Large intestine (tissue), 12 donors: ENCODE results near the gene NGEF. TPM values are rescaled to one million over a fixed set of nuclear protein-coding genes. Genes with fewer than 3 reads are reported as not detected.
A peak's percentile ranks its signal among the peaks of the same experiment; 100 is the strongest.

Experiments
- DNase-seq, 2 donors: peaks; one replicate each; pipeline versions ENCODE4 v3.0.0 to v3.0.0-alpha.2; 2013
- H3K27ac ChIP-seq: one replicate; pipeline ENCODE4 v1.5.1; 2013; ENCODE audit warnings: low read length
- H3K27me3 ChIP-seq: 2 replicates; pipeline ENCODE4 v1.6.1; 2013; ENCODE audit warnings: low read length; ENCODE audit not compliant: control insufficient read depth, insufficient read depth
- H3K36me3 ChIP-seq: 2 replicates; pipeline ENCODE4 v1.6.1; 2013; ENCODE audit warnings: low read length; ENCODE audit not compliant: control insufficient read depth, insufficient read depth
- H3K4me1 ChIP-seq: one replicate; pipeline ENCODE4 v1.6.1; 2013; ENCODE audit warnings: low read length; ENCODE audit not compliant: control insufficient read depth, insufficient read depth
- H3K4me3 ChIP-seq: one replicate; pipeline ENCODE4 v1.5.1; 2013; ENCODE audit warnings: low read length
- H3K9me3 ChIP-seq: one replicate; pipeline ENCODE4 v1.6.1; 2013; ENCODE audit warnings: mild to moderate bottlenecking, low read depth, low read length, moderate library complexity; ENCODE audit not compliant: control insufficient read depth
- WGBS: methylation state at CpG from one replicate; pipeline ENCODE4 v1.1.5; 2013; ENCODE audit warnings: low lambda C conversion rate; ENCODE audit not compliant: insufficient coverage; 5-methylcytosine and 5-hydroxymethylcytosine counted together
- long read RNA-seq, 11 donors: transcript quantifications; one replicate each; lab custom pipeline, GENCODE V29; 2026
- polyA plus RNA-seq: library from polyadenylated mRNA; unstranded; fragments of 120-200 nt; gene quantifications from one replicate; pipeline ENCODE4 v1.2.1, GENCODE V29; 2013

The NGEF gene
- 22.9 TPM for polyA plus RNA-seq
- long read RNA-seq, donor 1 = 0 reads
- long read RNA-seq, donor 2, partial matches to known transcripts = 5 of 12 reads
- long read RNA-seq, donor 2, other reads (novel, unspliced or antisense) = 6 of 12 reads
- long read RNA-seq, donor 3 = 0 reads
- long read RNA-seq, donor 4 = 0 reads
- long read RNA-seq, donor 5 = 0 reads
- long read RNA-seq, donor 6, partial matches to known transcripts = 0 of 1 reads
- long read RNA-seq, donor 6, other reads (novel, unspliced or antisense) = 0 of 1 reads
- long read RNA-seq, donor 7 = 0 reads
- long read RNA-seq, donor 8 = 0 reads
- long read RNA-seq, donor 9, partial matches to known transcripts = 0 of 1 reads
- long read RNA-seq, donor 9, other reads (novel, unspliced or antisense) = 0 of 1 reads
- long read RNA-seq, donor 10, partial matches to known transcripts = 0 of 5 reads
- long read RNA-seq, donor 10, other reads (novel, unspliced or antisense) = 0 of 5 reads
- long read RNA-seq, donor 11, partial matches to known transcripts = 0 of 2 reads
- long read RNA-seq, donor 11, other reads (novel, unspliced or antisense) = 0 of 2 reads

GRCh38 chr2:233013027-233013461 lies at the start of gene NGEF:
Gene NGEF (minus strand): TSS chr2:233013256. CDS start chr2:232974890, 38,366 bp downstream.
- H3K27me3 ChIP-seq = no peaks in the 10 kb centered on the region
- H3K4me3 ChIP-seq = peak within 1 kb of the TSS; percentile 5
- H3K4me1 ChIP-seq = peaks cover 10% of the 10 kb centered on the region
- no peaks in the 10 kb centered on the region for H3K36me3 ChIP-seq
- no peaks in the 10 kb centered on the region for H3K9me3 ChIP-seq
- peak; percentile 76 to 88 for DNase-seq
- peak within 1 kb of the TSS; percentile 42 for H3K27ac ChIP-seq
- no CpG with 5 or more reads among the region's 12 CpGs for WGBS

- Histone ChIP-seq H3K4me3 (no peak overlapping the region), H3K9me3 (peaks cover 5% of the 10 kb centered on the region), H3K27ac (peak overlapping the region; percentile 77), H3K4me1 (peaks cover 41% of the 10 kb centered on the region), H3K27me3 (no peaks in the 10 kb centered on the region), H3K36me3 (no peaks in the 10 kb centered on the region)
- DNase-seq = no peak
- no CpG with 5 or more reads among the region's 4 CpGs for WGBS
These were observed 49.4 kb upstream of the NGEF start for GRCh38 chr2:233062451-233062850.

GRCh38 chr2:233061591-233062450 lies 48.8 kb upstream of the NGEF start:
- H3K4me3 ChIP-seq = peak overlapping the region; percentile 24
- no peaks in the 10 kb centered on the region for H3K27me3 ChIP-seq
- peak overlapping the region; percentile 77 for H3K27ac ChIP-seq
- peaks cover 5% of the 10 kb centered on the region for H3K9me3 ChIP-seq
- no peaks in the 10 kb centered on the region for H3K36me3 ChIP-seq
- H3K4me1 ChIP-seq = peaks cover 41% of the 10 kb centered on the region
- DNase-seq = peak; percentile 43 to 77
- no CpG with 5 or more reads among the region's 12 CpGs for WGBS

- peaks cover 5% of the 10 kb centered on the region for H3K9me3 ChIP-seq
- no peaks in the 10 kb centered on the region for H3K36me3 ChIP-seq
- peak overlapping the region; percentile 77 for H3K27ac ChIP-seq
- H3K4me1 ChIP-seq = peaks cover 41% of the 10 kb centered on the region
- DNase-seq = no peak
- WGBS = no CpG with 5 or more reads among the region's 10 CpGs
- H3K4me3 ChIP-seq = peak overlapping the region; percentile 24
- H3K27me3 ChIP-seq = no peaks in the 10 kb centered on the region
These were observed 48.0 kb upstream of the NGEF start for GRCh38 chr2:233060980-233061590.

- H3K4me3 ChIP-seq = peak overlapping the region; percentile 24
- peaks cover 5% of the 10 kb centered on the region for H3K9me3 ChIP-seq
- H3K4me1 ChIP-seq = peaks cover 41% of the 10 kb centered on the region
- WGBS = no CpG with 5 or more reads among the region's 13 CpGs
- DNase-seq = peak; percentile 83 to 87
- H3K36me3 ChIP-seq = no peaks in the 10 kb centered on the region
- H3K27me3 ChIP-seq = no peaks in the 10 kb centered on the region
- H3K27ac ChIP-seq = peak overlapping the region; percentile 77
These were observed 47.5 kb upstream of the NGEF start for GRCh38 chr2:233060501-233060979.

GRCh38 chr2:233059797-233060500 lies 46.9 kb upstream of the NGEF start, which contains the start of gene INPP5D:
Gene INPP5D (plus strand): TSS chr2:233060342. CDS start chr2:233060479, 137 bp downstream.
- peak within 1 kb of the TSS; percentile 24 for H3K4me3 ChIP-seq
- H3K27ac ChIP-seq = peak within 1 kb of the TSS; percentile 77
- peaks cover 41% of the 10 kb centered on the region for H3K4me1 ChIP-seq
- DNase-seq = no peak
- no CpG with 5 or more reads among the region's 26 CpGs for WGBS
- no peaks in the 10 kb centered on the region for H3K36me3 ChIP-seq
- H3K9me3 ChIP-seq = peaks cover 5% of the 10 kb centered on the region
- no peaks in the 10 kb centered on the region for H3K27me3 ChIP-seq

- Histone ChIP-seq H3K9me3 (peaks cover 5% of the 10 kb centered on the region), H3K36me3 (no peaks in the 10 kb centered on the region), H3K4me1 (peaks cover 41% of the 10 kb centered on the region), H3K27me3 (no peaks in the 10 kb centered on the region), H3K27ac (no peak overlapping the region), H3K4me3 (no peak overlapping the region)
- DNase-seq = no peak
- WGBS = no CpG with 5 or more reads among the region's 7 CpGs
These were observed 46.4 kb upstream of the NGEF start for GRCh38 chr2:233059547-233059796.

- Histone ChIP-seq H3K9me3 (peaks cover 5% of the 10 kb centered on the region), H3K4me1 (peaks cover 41% of the 10 kb centered on the region), H3K36me3 (no peaks in the 10 kb centered on the region), H3K27ac (no peak overlapping the region), H3K4me3 (no peak overlapping the region), H3K27me3 (no peaks in the 10 kb centered on the region)
- no CpG with 5 or more reads among the region's 24 CpGs for WGBS
- DNase-seq = no peak
These were observed 45.9 kb upstream of the NGEF start for GRCh38 chr2:233058717-233059546.

GRCh38 chr2:233056961-233057605 lies 44.0 kb upstream of the NGEF start:
- H3K36me3 ChIP-seq = no peaks in the 10 kb centered on the region
- no peak for DNase-seq
- H3K4me3 ChIP-seq = no peak overlapping the region
- no CpG with 5 or more reads among the region's 6 CpGs for WGBS
- no peak overlapping the region for H3K27ac ChIP-seq
- H3K27me3 ChIP-seq = no peaks in the 10 kb centered on the region
- peaks cover 5% of the 10 kb centered on the region for H3K9me3 ChIP-seq
- H3K4me1 ChIP-seq = peaks cover 27% of the 10 kb centered on the region
